GM12873 (cell line): Measurements from ENCODE around the gene HOXC9.

ENCODE experiments used
- CTCF ChIP-seq: IDR thresholded peaks from 2 replicates; pipeline ENCODE4 v1.5.1; 2012; ENCODE audit warnings: low read depth, mild to moderate bottlenecking, moderate library complexity, low read length, control low read depth; ENCODE audit not compliant: insufficient read depth; ENCODE audit errors: missing control alignments

Gene HOXC9

DNA sequence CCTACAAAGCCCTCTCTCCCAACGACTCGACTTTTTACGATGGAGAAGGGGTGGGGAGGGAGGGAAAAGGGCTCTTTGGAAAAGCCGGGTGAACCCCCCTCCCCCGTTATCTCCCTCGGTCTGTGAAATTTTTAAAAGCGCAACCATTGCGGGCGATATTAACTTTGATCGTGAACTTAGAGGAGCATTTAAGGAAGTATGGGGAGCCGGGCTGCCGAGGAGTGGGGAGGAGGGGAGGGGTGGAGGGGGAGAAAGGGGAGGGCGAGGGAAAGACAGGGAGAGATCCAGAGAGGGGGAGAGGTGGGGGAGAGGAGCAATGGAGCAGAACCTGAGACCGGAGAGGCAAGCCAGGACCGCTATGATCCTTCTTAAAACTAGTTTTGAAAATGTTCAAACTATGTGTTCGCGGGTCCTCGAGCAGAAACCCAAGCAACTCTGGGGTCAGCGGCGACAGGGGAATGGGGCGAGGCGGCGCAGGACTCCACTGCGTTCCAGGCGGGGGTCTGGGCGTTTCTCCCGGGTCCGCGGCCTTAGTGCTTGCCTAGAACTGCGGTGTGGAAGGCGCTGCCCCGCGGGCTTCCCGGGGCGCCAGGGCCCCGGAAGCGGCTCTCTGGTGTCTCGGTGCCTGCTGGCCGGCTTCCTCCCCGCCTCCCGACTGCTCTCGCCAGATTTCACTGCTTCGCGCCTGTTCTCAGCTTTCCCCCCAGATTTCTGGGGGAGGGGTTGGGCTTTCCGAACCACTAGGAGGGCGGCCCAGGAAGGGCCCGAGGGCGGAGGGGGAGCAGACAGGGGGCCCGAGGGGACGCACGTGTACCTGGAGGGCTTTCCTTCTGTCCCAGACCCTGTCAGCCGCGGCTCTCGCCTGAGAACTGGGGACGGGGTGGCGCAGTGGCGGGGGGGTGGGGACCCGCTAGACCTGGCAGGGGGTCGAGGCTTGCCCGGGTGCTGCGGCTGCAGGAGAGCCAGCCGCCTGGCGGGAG is 25.6 kb upstream of the HOXC9 start, which contains the start of gene HOTAIR:
HOTAIR (minus strand) TSS at position 871 of the 980 bp plus-strand sequence.
- no peak for TF ChIP-seq CTCF

- TF ChIP-seq CTCF, result no peak
These were observed 24.9 kb upstream of the HOXC9 start for GRCh38 chr12:53975064-53975471.

DNA sequence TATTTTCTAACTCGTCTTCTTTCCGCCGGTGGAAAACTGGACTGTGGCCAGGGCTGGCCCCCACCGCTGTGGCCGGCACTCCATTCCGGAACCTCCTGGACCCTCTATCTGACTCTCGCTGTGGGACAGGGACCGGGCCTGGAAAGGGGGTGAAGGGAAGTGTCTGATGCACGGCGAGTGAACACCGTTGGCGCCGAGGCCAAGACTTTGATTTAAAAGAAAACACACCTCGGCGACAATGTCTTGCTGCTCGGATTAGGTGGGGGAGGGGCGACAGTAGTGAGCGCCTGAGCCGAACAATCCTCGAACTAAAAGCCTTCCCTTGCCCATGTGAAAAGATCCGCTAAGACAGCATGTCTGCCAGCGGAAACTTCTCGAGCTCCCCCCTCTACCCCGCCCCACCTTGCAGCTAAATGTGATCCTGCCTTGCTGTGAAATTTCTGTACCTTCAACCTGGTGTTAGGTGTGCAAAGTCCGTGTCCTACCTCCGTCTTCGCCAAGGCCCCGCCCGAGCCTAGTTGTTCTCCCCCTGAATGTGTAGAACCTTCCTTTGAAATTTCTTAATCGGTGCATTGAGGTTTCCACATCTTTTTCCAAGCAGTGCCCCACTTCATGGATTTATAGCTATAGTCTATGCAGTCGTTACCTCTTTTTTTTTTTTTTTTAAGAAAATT is 24.3 kb upstream of the HOXC9 start:
- no peak for TF ChIP-seq CTCF

- no peak for TF ChIP-seq CTCF
These were observed 23.7 kb upstream of the HOXC9 start for GRCh38 chr12:53976172-53976822.

DNA sequence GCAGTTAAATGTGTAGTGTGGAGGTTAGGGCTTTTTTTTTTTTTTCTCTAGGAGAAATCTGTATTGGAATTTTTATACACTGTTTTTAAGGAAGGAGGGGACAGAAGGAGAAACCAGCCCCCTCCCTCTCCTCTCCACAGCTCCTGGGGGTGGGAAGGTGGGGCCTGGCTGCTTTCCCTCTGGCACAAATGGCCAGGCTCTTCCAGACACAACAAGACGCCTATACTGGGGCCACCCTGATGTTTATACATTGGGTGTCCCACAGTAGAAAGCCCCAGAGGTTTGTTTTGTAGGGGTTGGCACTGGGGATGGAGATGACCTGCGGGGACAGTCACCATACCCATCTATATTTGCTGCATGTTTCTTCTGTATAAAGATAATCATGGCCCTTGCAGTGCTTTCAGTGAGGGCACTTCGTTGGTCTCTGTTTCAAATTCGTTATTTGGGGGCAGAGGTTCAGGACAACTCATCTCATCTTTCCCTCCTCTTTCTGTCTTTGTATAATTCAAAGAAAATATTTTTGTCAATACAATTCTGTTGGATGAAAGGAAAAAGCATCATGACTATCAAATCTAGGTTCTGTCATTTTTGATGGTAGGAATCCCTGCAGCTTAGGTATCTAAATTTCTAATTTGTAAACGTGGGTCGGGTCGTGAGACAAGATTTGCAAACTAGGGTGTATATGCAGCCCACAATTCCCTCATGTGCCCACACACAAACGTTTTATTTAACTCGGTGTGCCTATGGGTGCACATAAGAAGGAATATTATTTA is 23.0 kb upstream of the HOXC9 start:
- TF ChIP-seq CTCF, result no peak

GRCh38 chr12:53977596-53978445 is 22.1 kb upstream of the HOXC9 start:
- TF ChIP-seq CTCF, result no peak
